H1 (cell line): ENCODE measurements around the gene TFF2. TPM values are rescaled to one million over a fixed set of nuclear protein-coding genes. Genes with fewer than 3 reads are reported as not detected.

Experiments used
- CTCF ChIA-PET: fragments of 300-600 bp; sonication (Branson Sonifier 250); formaldehyde crosslinking; loops from one replicate; lab custom pipeline; 2021; ENCODE audit not compliant: partially characterized antibody; lab: Charles Lee
- POLR2A ChIA-PET: fragments of 300-600 bp; sonication (Branson Sonifier 250); formaldehyde crosslinking; loops from one replicate; lab custom pipeline; 2021; ENCODE audit warnings: inconsistent platforms; ENCODE audit not compliant: partially characterized antibody; lab: Charles Lee
- DNase-seq, 2 experiments: peaks; one replicate each; pipeline versions ENCODE4 v3.0.0 to v3.0.0-alpha.2; 2010 to 2022; ENCODE audit warnings: low spot score in 2 of 2, low read depth in 1 of 2, mixed read lengths in 1 of 2
- FAIRE-seq: peaks from 2 replicates; lab custom pipeline; 2011; peaks lifted over from hg19 to GRCh38; lab: Jason Lieb, UNC
- H2AFZ ChIP-seq: 2 replicates; pipeline ENCODE4 v1.8.1; 2012; ENCODE audit warnings: low read length, inconsistent platforms
- H2AK5ac ChIP-seq: 2 replicates; pipeline ENCODE4 v1.6.1; 2013; ENCODE audit warnings: low read depth, low read length
- H2BK120ac ChIP-seq: replicated peaks from 2 replicates; pipeline ENCODE3; 2013; ENCODE audit warnings: low read depth, low read length, inconsistent platforms
- H2BK12ac ChIP-seq: 2 replicates; pipeline ENCODE4 v1.6.1; 2013; ENCODE audit warnings: low read depth, low read length
- H2BK15ac ChIP-seq: 2 replicates; pipeline ENCODE4 v1.6.1; 2013; ENCODE audit warnings: low read length
- H2BK20ac ChIP-seq: 2 replicates; pipeline ENCODE4 v1.6.1; 2013; ENCODE audit warnings: low read length
- H2BK5ac ChIP-seq: 2 replicates; pipeline ENCODE4 v1.6.1; 2013; ENCODE audit warnings: low read depth, low read length
- H3K14ac ChIP-seq: 2 replicates; pipeline ENCODE4 v1.6.1; 2013; ENCODE audit warnings: inconsistent platforms; ENCODE audit not compliant: insufficient read length
- H3K18ac ChIP-seq: 2 replicates; pipeline ENCODE4 v1.6.1; 2013; ENCODE audit warnings: low read length; ENCODE audit errors: extremely low read depth
- H3K23ac ChIP-seq: 2 replicates; pipeline ENCODE4 v1.6.1; 2013; ENCODE audit warnings: inconsistent platforms; ENCODE audit not compliant: insufficient read length
- H3K23me2 ChIP-seq: 2 replicates; pipeline ENCODE4 v1.6.1; 2013; ENCODE audit warnings: low read depth, low read length
- H3K27ac ChIP-seq: 2 replicates; pipeline ENCODE4 v1.6.1; 2011; ENCODE audit warnings: low read depth, low read length, inconsistent platforms
- H3K27me3 ChIP-seq, 4 experiments: replicated peaks in 1 of 4; 1 replicate in 1 of 4; 2 replicates in 3 of 4; pipeline versions ENCODE4 v1.6.1 to v1.8.1; 2011 to 2013; ENCODE audit warnings: low read length in 3 of 4, mild to moderate bottlenecking in 3 of 4, inconsistent platforms in 2 of 4, mixed read lengths in 2 of 4, moderate library complexity in 1 of 4; ENCODE audit not compliant: control insufficient read depth in 3 of 4, insufficient read depth in 3 of 4; ENCODE audit errors: extremely low read depth in 1 of 4
- H3K36me3 ChIP-seq, 4 experiments: 2 replicates each; pipeline versions ENCODE4 v1.6.1 to v1.8.1; 2011 to 2013; ENCODE audit warnings: mild to moderate bottlenecking in 4 of 4, low read length in 3 of 4, moderate library complexity in 2 of 4, control low read depth in 1 of 4, inconsistent platforms in 1 of 4; ENCODE audit not compliant: insufficient read depth in 4 of 4, control insufficient read depth in 2 of 4
- H3K4ac ChIP-seq: replicated peaks from 2 replicates; pipeline ENCODE3; 2013; ENCODE audit warnings: low read length, low read depth, mixed read lengths, inconsistent platforms; ENCODE audit not compliant: insufficient read length
- H3K4me1 ChIP-seq, 4 experiments: replicated peaks in 1 of 4; 1 replicate in 1 of 4; 2 replicates in 3 of 4; pipeline versions ENCODE4 v1.6.1 to v1.8.1; 2011 to 2013; ENCODE audit warnings: low read length in 3 of 4, inconsistent platforms in 2 of 4, mixed read lengths in 1 of 4; ENCODE audit not compliant: insufficient read depth in 4 of 4, control insufficient read depth in 3 of 4
- H3K4me2 ChIP-seq, 2 experiments: 2 replicates each; pipeline versions ENCODE4 v1.6.1 to v1.8.1; 2011 to 2013; ENCODE audit warnings: low read depth in 2 of 2, low read length in 2 of 2, control low read depth in 1 of 2, inconsistent platforms in 1 of 2, mild to moderate bottlenecking in 1 of 2; ENCODE audit not compliant: insufficient read depth in 1 of 2
- H3K4me3 ChIP-seq, 4 experiments: fragments of 200-600, 300-600 bp in 1 of 4; sonication (generic), shearing (Covaris generic), sonication (Bioruptor Twin) in 1 of 4; 2 replicates each; pipeline versions ENCODE4 v1.5.1 to v1.8.1; 2011 to 2016; ENCODE audit warnings: low read length in 4 of 4, low read depth in 3 of 4, control low read depth in 2 of 4, inconsistent platforms in 2 of 4, mild to moderate bottlenecking in 2 of 4, mixed read lengths in 1 of 4, moderate library complexity in 1 of 4; ENCODE audit not compliant: insufficient read depth in 2 of 4; ENCODE audit errors: extremely low read depth in 1 of 4
- H3K56ac ChIP-seq: replicated peaks from 2 replicates; pipeline ENCODE3; 2013; ENCODE audit warnings: low read depth, mild to moderate bottlenecking, mixed read lengths, low read length, inconsistent platforms; ENCODE audit not compliant: insufficient read length
- H3K79me1 ChIP-seq: 2 replicates; pipeline ENCODE4 v1.6.1; 2013; ENCODE audit warnings: low read depth, low read length, control low read depth
- H3K79me2 ChIP-seq, 2 experiments: 2 replicates each; pipeline versions ENCODE4 v1.6.1 to v1.8.1; 2012 to 2013; ENCODE audit warnings: low read length in 2 of 2, mild to moderate bottlenecking in 2 of 2, inconsistent platforms in 1 of 2; ENCODE audit not compliant: insufficient read depth in 2 of 2, control insufficient read depth in 1 of 2
- H3K9ac ChIP-seq, 4 experiments: replicated peaks in 1 of 4; 1 replicate in 1 of 4; 2 replicates in 3 of 4; pipeline versions ENCODE4 v1.6.1 to v1.8.1; 2011 to 2013; ENCODE audit warnings: low read depth in 3 of 4, low read length in 3 of 4, control low read depth in 2 of 4, mild to moderate bottlenecking in 2 of 4, moderate library complexity in 2 of 4, inconsistent platforms in 1 of 4; ENCODE audit errors: extremely low read depth in 1 of 4
- H3K9me3 ChIP-seq, 2 experiments: 2 replicates each; pipeline versions ENCODE4 v1.6.1 to v1.8.1; 2012 to 2013; ENCODE audit warnings: mild to moderate bottlenecking in 2 of 2, moderate library complexity in 2 of 2, control low read depth in 1 of 2, inconsistent platforms in 1 of 2, low read depth in 1 of 2, low read length in 1 of 2, mixed read lengths in 1 of 2; ENCODE audit not compliant: insufficient read depth in 2 of 2
- H4K20me1 ChIP-seq, 2 experiments: replicated peaks in 1 of 2; 2 replicates each; pipeline versions ENCODE3 to v1.8.1; 2011 to 2013; ENCODE audit warnings: inconsistent platforms in 2 of 2, low read length in 2 of 2, mild to moderate bottlenecking in 1 of 2; ENCODE audit not compliant: insufficient read depth in 2 of 2, control insufficient read depth in 1 of 2
- H4K5ac ChIP-seq: 2 replicates; pipeline ENCODE4 v1.6.1; 2013; ENCODE audit warnings: low read length, low read depth, mixed read lengths, inconsistent platforms; ENCODE audit not compliant: insufficient read length
- H4K8ac ChIP-seq: 2 replicates; pipeline ENCODE4 v1.8.0; 2013; ENCODE audit warnings: mild to moderate bottlenecking, moderate library complexity, low read length, inconsistent platforms; ENCODE audit not compliant: insufficient read depth; ENCODE audit errors: extremely low read depth
- H4K91ac ChIP-seq: replicated peaks from 2 replicates; pipeline ENCODE3; 2013; ENCODE audit warnings: low read length, mixed read lengths, inconsistent platforms; ENCODE audit not compliant: insufficient read length
- ASH2L ChIP-seq: fragments of 200-600, 300-600 bp; sonication (generic); IDR thresholded peaks from one replicate; pipeline ENCODE4 v1.7.1; 2017; ENCODE audit warnings: low read length
- CBX8 ChIP-seq: fragments of 300-800, 300-1000 bp; sonication (generic); IDR thresholded peaks from 2 replicates; pipeline ENCODE4 v1.7.1; 2016; ENCODE audit warnings: low read depth, low read length, borderline replicate concordance
- CHD1 ChIP-seq: IDR thresholded peaks from 2 replicates; pipeline ENCODE4 v1.6.1; 2012; ENCODE audit warnings: low read depth, low read length, improper control_type of control experiment
- E2F6 ChIP-seq: IDR thresholded peaks from 2 replicates; pipeline ENCODE4 v1.6.1; 2012; ENCODE audit warnings: inconsistent platforms
- EZH2 ChIP-seq: fragments of 200-600 bp; sonication (generic); IDR thresholded peaks from 2 replicates; pipeline ENCODE4 v1.7.1; 2012; ENCODE audit warnings: low read depth, mild to moderate bottlenecking, moderate library complexity, low read length, inconsistent platforms; ENCODE audit not compliant: severe bottlenecking
- KDM1A ChIP-seq: fragments of 200-600, 300-600 bp; sonication (generic); IDR thresholded peaks from 2 replicates; pipeline ENCODE4 v1.7.1; 2016; ENCODE audit warnings: mild to moderate bottlenecking, low read length, borderline replicate concordance
- NRF1 ChIP-seq: IDR thresholded peaks from 2 replicates; pipeline ENCODE4 v1.6.1; 2011; ENCODE audit warnings: mild to moderate bottlenecking, low read depth, low read length, improper control_type of control experiment
- PHF8 ChIP-seq: fragments of 200-600 bp; sonication (generic); conservative IDR thresholded peaks from 2 replicates; pipeline ENCODE4 v1.7.1; 2012; ENCODE audit warnings: low read depth, mild to moderate bottlenecking, inconsistent platforms, low read length, moderate library complexity
- POLR2AphosphoS5 ChIP-seq: IDR thresholded peaks from 2 replicates; pipeline ENCODE4 v1.6.1; 2011; ENCODE audit warnings: low read depth, low read length
- SIN3A ChIP-seq, 2 experiments: IDR thresholded peaks in 1 of 2; conservative IDR thresholded peaks in 1 of 2; 2 replicates each; pipeline ENCODE4 v1.6.1; 2011 to 2012; ENCODE audit warnings: low read length in 2 of 2, improper control_type of control experiment in 1 of 2, low read depth in 1 of 2, mild to moderate bottlenecking in 1 of 2
- SRF ChIP-seq: IDR thresholded peaks from 2 replicates; pipeline ENCODE4 v1.6.1; 2011; ENCODE audit warnings: mild to moderate bottlenecking, low read depth, low read length, moderate library complexity
- TCF12 ChIP-seq: IDR thresholded peaks from 2 replicates; pipeline ENCODE4 v1.6.1; 2011; ENCODE audit warnings: low read depth, mild to moderate bottlenecking, low read length
- TEAD4 ChIP-seq: IDR thresholded peaks from 2 replicates; pipeline ENCODE4 v1.6.1; 2012; ENCODE audit warnings: low read depth, low read length, inconsistent platforms, mixed read lengths
- YY1 ChIP-seq: IDR thresholded peaks from 2 replicates; pipeline ENCODE4 v1.6.1; 2011; ENCODE audit warnings: low read depth, mild to moderate bottlenecking, low read length
- WGBS, 2 experiments: shearing (Covaris generic) in 1 of 2; methylation state at CpG; one replicate each; pipeline versions ENCODE4 v1.1.6 to v1.1.7; 2013 to 2015; ENCODE audit warnings: low lambda C conversion rate in 2 of 2, mixed read lengths in 2 of 2, inconsistent platforms in 1 of 2, low coverage in 1 of 2, missing lambda C conversion rate in 1 of 2; ENCODE audit not compliant: insufficient replicate concordance in 2 of 2, insufficient coverage in 1 of 2, insufficient read length in 1 of 2; ENCODE audit errors: extremely low coverage in 1 of 2, missing lambda C conversion rate in 1 of 2; 5-methylcytosine and 5-hydroxymethylcytosine counted together
- polyA plus RNA-seq, 7 experiments: library from polyadenylated mRNA; depleted of rRNA in 3 of 7; stranded (reverse) in 5 of 7; unstranded in 2 of 7; fragments of >200 nt in 5 of 7; fragments of 200-250 nt in 2 of 7; gene quantifications; 1 replicate in 5 of 7; 2 replicates in 1 of 7; 4 replicates in 1 of 7; pipeline versions ENCODE4 v1.2.1 to v1.2.3, GENCODE V29; 2011 to 2013; ENCODE audit warnings: missing spikeins in 2 of 7, mixed read lengths in 2 of 7
- total RNA-seq: library from RNA; stranded (reverse); fragmentation: NEBNext Ultra II Directional; extraction: Animal tissue kit (Norgen Biotek cat#: 25700); gene quantifications from 2 replicates; pipeline ENCODE4 v1.2.1, GENCODE V29; 2021

Gene TFF2
- total and polyA plus RNA-seq, 2 of the 8 experiments (the other 6 are each of a cell fraction or from before 2014, with no cell fraction given) = not detected

GRCh38 chr21:42298237-42298636, 52.6 kb downstream of the TFF2 start:
- H2BK20ac ChIP-seq = no peak overlapping the region
- no peak overlapping the region for H3K4me3 ChIP-seq
- H3K23me2 ChIP-seq = peaks cover 5% of the 10 kb centered on the region; the same call in 1 of the 2 replicates
- H3K56ac ChIP-seq = no peak overlapping the region
- no peak overlapping the region for H3K14ac ChIP-seq
- H3K27ac ChIP-seq = no peak overlapping the region
- POLR2A ChIA-PET = no interaction called here
- no peak overlapping the region for H3K9ac ChIP-seq
- H2AFZ ChIP-seq = no peak overlapping the region
- H2BK15ac ChIP-seq = no peak overlapping the region
- no peak overlapping the region for H3K4ac ChIP-seq
- no peaks in the 10 kb centered on the region for H3K9me3 ChIP-seq
- H2AK5ac ChIP-seq = no peak overlapping the region
- H2BK120ac ChIP-seq = no peak overlapping the region
- H3K18ac ChIP-seq = no peak overlapping the region
- no peaks in the 10 kb centered on the region for H3K4me1 ChIP-seq
- no peak overlapping the region for H3K23ac ChIP-seq
- H4K8ac ChIP-seq = no peak overlapping the region
- H3K4me2 ChIP-seq = no peak overlapping the region
- H3K79me2 ChIP-seq = no peaks in the 10 kb centered on the region
- H4K91ac ChIP-seq = no peak overlapping the region
- H2BK12ac ChIP-seq = no peak overlapping the region
- CTCF ChIA-PET = interaction anchor here (0.7 to 6.5 kb wide), 4 partner anchors 10 to 46 kb away, joined by 3 to 36 read pairs (median 4); no protein-coding TSS in a partner anchor
- H4K20me1 ChIP-seq = peaks cover 0 to 5% of the 10 kb centered on the region in 2 experiments
- no peak overlapping the region for H4K5ac ChIP-seq
- H3K27me3 ChIP-seq = no peaks in the 10 kb centered on the region
- H3K36me3 ChIP-seq = no peaks in the 10 kb centered on the region
- WGBS, 2 experiments = 78% methylated on average over 6 of the region's 6 CpGs; no CpG with 5 or more reads in 1 of the 2 experiments
- no peak overlapping the region for H2BK5ac ChIP-seq
- peaks cover 3% of the 10 kb centered on the region; the same call in 1 of the 2 replicates for H3K79me1 ChIP-seq
- no peak for FAIRE-seq
- DNase-seq = no peak
- TF ChIP-seq YY1 (no peak), POLR2AphosphoS5 (no peak), ASH2L (no peak), CHD1 (no peak), EZH2 (no peak), SIN3A (conservative IDR thresholded peaks at IDR 0.05 in 1 of 2, IDR thresholded peaks at IDR 0.05 in 1 of 2; ENCODE audit: low read depth in 1 of 2, low read length in 2 of 2) (no peak), CBX8 (no peak), PHF8 (no peak), TEAD4 (no peak), SRF (no peak), TCF12 (no peak), NRF1 (no peak), E2F6 (no peak), KDM1A (no peak)
